SW 1271 (cell line): ENCODE results near the gene TBC1D14.

Experiments used
- DNase-seq, 2 experiments: peaks; one replicate each; lab custom pipeline; 2025; lab: John Stamatoyannopoulos, UW

TBC1D14 gene

DNA sequence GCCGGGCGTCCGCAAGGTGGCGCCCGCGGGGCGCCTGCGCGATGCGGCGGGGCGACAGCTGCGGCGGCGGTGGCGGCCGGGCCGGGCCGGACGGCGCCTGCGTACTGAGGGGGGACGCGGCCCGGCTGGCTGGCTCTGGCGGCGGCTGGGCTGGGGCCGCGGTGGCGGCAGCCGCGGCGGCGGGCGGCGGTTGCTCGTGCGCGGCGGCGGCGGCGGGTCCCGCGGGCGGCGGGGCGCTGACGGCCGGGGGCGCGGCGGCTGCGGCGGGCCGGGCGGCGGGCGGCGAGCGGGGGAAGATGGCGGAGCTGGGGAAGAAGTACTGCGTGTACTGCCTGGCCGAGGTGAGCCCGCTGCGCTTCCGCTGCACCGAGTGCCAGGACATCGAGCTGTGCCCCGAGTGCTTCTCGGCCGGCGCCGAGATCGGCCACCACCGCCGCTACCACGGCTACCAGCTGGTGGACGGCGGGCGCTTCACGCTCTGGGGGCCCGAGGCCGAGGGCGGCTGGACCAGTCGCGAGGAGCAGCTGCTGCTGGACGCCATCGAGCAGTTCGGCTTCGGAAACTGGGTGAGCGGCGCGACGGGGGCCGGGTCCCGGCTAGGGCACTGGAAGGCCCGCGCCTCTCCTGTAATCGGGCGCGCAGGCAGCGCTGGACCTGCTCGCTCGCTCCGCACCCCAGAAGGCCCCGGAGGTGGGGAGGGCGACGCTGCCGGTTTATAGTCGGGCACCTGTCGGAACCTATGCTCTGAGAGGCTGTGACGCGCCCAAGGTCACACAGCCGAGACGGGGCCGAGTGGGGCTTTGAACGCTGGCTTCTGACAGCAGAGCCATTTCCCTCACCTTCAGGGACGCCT, 133.9 kb downstream of the TBC1D14 start, which contains the start of gene TADA2B:
TSS of gene TADA2B (plus strand) at position 89 of the 853 bp plus-strand sequence. CDS start at position 297, 208 bp downstream.
- DNase-seq: peak in 1 of 2 experiments; percentile 51

DNA sequence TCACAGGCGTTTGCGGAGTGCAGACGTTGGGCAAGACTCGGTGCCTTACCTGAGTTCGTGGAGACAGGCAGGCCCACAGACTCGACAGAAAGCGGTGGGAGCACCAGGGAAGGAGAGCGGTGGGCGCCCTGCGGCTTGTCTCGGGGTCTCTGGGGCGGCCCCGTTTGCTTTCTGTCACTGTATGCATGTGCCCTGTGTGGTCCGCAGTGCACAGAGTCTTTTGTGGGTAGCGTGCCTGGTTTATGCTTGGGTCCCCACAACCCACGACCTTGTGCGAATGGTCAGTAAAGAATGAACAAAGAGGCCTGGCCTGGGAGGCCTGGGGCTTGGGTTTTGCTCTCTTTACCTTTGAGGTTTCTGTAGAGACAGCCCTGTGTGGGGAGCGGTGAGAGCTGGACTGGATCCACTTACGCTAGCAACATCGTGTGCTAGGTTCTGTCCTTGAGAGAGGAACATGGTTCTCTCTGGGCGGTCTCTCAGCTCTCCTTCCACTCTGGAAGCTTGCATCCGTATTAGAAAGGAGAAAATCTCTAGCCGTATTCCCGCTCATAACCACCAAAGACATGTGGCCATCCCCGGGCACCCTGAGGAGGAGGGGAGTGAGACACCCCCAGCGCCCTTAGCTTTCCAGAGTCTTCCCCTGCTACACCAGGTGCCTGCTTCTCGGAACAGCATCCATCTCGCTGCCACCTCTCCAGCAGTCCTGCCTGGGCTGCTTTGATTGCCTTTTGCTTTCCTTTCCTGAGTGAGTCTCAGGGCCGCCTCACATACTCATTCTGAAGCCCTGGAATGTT, 134.7 kb downstream of the TBC1D14 start:
- DNase-seq: no peak

DNA sequence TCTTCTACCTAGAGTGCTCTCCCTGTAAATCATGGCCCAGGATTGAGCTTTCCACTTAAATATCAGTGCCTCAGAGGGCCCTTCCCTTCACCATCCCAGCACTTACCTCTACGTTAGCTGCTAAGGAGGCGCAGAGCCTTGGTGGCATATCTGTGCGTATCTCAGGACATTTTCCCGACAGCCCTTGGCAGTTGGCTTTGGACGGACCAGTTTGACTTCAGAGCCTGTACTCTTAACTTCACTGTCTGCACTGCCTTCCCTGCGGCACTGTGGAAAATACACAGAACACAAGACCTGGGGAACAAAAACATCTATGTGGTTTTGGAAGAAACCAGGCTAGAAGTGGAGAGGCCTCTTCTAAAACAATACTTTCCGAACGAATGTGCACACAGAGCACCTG, 135.9 kb downstream of the TBC1D14 start:
- DNase-seq: no peak

DNA sequence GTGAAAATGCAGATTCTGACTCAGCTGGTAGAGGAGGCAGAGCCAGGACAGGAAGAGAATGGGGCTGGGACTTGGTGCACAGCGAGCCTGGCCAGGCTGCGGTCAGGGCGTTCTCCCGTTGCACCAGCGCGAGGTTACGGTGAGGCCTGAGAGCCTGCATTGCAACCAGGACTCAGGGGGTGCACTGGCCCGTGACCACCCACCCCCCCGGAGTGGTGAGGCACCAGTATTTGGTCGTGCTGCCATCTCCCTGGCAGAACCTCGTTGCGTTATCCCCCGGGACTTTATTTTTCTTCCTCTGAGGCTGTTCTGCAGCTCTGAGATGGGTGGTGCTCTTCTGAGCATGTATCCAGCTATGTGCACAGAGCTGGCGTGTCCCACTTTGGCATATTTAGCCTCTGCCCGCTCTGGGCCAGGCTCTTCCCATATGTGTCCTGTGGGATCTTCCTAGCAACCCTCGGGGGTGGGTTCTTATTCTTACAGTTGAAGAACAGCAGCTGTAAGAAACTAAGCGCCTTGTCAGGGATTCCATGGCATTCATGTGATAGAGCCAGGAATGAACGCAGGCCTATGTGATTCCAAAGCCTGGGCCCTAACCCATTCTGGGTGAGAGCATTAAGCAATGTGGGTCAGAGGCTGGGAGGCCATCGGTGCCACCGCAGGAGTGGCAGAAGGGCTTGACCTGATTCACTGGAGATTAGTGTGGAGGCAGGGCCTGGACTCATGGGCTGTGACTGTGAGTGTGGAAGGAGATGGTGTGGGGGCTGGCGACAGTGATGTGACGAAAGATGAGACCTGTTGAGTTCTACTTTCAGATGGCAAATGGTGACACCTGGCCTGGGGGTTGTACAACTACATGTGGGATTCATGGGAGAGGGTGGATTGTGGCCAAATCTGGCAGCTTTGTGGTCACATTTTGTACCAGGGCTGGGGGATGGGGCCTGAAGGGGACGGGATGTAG, 136.6 kb downstream of the TBC1D14 start:
- DNase-seq: no peak

DNA sequence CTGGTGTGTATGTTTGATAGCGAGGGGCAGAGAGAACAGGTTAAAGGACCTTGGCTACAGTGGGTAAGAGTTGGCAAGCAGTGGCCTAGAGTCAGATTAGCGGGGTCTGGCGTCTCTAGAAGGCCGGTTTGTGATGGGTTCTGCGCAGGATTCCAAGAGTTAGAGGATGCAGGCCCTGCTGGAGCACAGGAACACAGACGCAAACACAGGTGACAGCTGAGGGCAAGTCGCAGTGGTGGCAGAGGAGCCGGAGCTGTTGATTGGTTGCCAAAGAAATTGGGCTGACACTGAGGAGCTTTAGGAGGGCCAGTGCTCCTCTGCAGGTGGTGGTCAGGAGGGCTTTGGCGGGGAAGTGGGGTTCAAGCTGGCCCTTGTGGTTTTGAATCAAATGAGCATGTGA, 137.3 kb downstream of the TBC1D14 start:
- DNase-seq: no peak

DNA sequence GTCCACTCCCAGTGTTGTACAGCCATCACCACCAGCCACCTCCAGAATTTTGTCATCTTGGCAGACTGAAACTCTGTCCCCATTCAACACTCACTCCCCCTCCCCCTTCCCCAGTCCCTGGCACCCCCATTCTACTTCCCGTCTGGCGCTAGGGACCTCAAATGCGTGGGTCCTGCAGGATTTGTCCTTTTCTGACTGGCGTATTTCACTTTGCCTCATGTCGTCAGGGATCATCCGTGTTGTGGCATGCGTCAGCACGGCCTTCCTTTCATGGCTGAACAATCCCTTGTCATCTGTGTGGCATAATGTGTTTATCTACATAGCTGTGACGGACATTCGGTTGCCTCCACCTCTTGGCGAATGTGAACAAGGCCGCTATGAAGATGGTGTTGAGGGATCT, 139.0 kb downstream of the TBC1D14 start:
- no peak for DNase-seq

DNA sequence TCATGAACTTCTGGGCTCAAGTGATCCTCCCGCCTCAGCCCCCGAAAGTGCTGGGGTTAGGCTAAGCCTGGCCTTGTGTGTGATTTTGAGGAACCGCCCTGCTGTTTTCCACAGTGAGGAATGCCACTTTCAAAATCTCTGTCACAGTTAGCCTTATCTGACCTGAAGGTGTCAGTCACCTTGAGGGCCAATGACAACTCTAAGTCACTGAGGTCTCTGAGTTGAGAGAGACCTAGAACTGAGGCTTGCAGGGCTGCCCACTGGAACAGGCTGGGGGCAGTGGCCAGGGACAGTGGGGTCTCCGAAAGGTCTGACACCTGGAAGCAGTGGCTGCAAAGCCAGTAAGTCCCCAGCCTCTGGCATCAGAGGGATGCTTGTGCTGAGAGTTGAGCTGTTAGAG, 139.7 kb downstream of the TBC1D14 start:
- no peak for DNase-seq

DNA sequence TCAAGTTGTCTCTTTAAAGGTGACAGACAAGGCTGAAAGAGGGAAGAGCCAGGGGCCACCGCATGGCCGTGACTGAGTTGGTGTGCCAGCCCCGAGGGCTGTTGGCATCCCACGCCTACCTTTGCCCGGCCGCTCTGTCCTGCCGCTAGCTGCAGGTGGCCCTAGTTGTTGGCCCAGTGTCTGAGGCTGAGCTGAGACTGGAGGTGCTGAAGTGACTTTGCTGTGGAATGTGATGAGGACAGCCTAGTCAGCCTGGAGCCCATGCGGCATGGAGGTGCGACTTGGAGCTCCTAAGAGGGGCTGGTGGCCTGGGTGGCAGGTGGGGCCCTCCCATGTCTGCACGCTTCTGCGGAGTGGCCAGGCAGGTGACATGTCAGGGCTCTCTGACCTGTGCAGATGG, 140.1 kb downstream of the TBC1D14 start:
- DNase-seq: no peak

DNA sequence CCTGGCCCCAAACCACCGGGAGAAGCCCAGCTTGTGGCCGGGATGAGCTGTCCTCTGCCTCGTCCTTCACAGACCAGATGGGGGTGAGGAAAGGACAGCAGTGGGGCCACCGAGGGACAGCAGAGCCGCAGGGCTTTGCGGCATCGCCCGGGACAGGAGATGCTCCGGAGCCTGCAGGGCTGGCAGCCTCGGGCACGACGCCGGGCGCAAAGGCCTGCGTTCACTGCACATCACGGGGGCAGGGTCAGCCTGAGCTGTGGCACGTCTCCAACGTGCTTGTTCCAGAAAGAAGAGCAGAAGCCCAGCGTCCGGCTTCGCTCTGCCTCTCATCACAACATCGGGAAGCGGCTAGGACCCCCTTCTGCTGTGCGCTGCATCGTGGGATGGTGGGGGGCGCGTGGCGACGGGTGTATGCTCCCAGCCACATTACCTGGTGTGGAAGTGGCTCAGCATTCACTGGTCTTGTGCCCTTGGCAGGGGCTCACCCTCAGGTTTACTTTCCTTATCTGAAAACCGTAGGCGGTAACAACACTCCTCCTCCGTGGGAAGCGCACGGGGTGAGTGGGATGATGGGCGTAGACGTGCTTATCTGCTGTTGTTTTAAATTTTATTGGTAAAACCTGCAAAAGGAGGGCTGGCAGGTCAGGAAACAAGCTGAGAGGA, 141.0 kb downstream of the TBC1D14 start:
- DNase-seq: no peak

DNA sequence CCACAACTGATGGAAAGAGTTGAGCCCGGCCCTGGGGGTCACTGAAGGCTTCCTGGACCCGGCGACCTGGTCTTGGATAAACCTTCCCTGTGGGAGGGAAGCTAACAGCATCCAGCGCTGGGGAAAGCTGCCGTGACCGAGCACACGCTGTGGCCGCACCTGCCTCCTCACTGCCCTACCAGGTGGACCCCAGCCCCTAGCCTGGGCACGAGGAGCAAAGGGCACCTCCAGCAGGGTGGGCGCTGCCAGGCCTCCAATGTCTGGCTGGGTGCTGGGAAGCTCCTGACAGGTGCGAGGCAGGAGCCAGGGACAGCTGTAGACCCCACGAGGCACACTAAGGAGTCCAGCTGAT, 141.5 kb downstream of the TBC1D14 start:
- no peak for DNase-seq

DNA sequence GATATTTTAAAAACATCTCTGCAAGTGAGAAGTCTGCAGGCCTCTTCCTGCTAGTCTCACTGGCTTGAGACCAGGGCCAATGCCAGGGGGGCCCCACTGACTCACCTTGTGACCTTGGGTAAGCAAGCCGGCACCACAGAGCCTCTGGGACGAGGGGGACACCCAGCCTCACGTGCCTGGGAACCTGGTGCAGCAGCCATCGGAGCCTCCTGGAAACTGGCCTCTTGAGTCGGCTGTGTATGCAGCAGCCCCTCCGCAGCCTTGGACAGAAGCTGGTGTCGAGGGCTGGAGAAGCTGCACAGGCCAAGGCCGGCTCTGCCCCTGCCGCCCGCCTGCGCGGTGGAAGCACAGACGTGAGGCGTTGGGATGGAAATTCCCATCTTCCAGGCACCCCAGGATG, 142.3 kb downstream of the TBC1D14 start:
- no peak for DNase-seq

DNA sequence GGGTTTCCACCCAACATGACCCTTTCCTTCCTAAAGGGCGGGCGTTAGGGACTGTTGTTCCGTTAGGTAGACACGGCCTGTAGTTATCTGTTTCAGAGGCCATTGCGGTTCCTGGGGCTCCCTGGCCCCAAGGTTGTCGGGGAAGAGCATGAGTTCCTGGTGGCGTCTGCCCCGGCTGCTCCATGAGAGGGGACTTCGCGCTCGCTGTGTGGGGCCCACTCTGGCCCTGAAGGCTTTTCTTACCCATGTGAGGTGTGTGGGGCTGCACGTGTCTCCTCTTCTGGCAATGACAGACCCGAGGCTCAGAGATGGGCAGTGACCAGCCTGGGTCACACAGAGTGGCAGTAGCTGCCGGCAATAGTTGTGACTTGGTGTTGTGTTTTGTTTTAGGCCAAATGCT, 142.7 kb downstream of the TBC1D14 start:
- no peak for DNase-seq

DNA sequence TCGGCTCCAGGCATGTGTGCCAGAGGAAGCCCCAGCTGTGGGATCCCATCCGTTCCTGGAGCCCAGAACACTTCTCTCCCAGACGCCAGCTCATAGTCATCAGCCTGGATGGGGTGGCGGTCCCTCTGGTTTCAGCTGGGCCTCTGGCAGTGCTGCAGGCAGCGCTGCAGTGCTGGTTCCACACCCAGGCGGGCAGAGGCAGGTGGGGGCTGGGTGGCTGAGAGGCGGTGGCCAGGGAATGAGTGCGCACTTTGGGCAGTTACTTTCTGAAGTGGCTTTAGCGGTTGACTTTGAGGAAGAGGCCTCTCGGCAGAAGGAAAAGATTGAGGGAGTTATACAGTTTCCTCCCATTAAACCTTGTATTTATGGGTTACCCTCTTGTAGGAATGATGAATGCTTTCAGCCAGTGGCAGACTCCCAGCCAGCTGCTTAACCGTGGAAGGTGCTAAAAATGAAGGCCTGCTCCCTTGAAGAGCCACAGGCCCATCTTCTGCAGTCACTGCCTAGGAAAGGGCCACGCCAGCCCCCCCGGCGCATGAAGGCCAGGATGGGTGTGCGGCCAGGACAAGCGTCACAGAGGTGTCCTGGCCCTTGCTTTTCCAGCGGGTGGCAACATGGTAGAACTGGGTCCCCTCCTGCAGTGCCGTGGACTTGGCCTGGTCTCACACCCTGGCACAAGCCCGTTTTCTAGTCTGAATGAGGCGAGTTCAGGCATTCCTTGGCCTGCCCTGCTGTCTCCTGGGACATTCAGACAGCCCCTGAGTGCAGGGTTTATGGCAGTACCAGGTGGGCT, 143.5 kb downstream of the TBC1D14 start:
- DNase-seq: no peak

DNA sequence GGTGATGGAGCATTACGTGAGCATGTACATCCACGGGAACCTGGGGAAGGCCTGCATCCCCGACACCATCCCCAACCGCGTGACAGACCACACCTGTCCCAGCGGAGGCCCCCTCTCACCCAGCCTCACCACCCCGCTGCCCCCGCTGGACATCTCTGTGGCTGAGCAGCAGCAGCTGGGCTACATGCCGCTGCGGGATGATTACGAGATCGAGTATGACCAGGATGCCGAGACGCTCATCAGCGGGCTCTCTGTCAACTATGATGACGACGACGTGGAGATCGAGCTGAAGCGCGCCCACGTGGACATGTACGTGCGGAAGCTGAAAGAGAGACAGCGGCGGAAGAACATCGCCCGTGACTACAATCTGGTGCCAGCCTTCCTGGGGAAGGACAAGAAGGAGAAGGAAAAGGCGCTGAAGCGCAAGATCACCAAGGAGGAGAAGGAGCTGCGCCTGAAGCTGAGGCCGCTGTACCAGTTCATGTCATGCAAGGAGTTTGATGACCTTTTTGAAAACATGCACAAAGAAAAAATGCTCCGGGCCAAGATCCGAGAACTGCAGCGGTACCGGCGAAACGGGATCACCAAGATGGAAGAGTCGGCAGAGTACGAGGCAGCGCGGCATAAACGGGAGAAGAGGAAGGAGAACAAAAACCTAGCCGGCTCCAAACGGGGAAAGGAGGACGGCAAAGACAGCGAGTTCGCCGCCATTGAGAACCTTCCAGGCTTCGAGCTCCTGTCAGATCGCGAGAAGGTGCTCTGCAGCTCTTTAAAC, 144.7 kb downstream of the TBC1D14 start:
- no peak for DNase-seq

DNA sequence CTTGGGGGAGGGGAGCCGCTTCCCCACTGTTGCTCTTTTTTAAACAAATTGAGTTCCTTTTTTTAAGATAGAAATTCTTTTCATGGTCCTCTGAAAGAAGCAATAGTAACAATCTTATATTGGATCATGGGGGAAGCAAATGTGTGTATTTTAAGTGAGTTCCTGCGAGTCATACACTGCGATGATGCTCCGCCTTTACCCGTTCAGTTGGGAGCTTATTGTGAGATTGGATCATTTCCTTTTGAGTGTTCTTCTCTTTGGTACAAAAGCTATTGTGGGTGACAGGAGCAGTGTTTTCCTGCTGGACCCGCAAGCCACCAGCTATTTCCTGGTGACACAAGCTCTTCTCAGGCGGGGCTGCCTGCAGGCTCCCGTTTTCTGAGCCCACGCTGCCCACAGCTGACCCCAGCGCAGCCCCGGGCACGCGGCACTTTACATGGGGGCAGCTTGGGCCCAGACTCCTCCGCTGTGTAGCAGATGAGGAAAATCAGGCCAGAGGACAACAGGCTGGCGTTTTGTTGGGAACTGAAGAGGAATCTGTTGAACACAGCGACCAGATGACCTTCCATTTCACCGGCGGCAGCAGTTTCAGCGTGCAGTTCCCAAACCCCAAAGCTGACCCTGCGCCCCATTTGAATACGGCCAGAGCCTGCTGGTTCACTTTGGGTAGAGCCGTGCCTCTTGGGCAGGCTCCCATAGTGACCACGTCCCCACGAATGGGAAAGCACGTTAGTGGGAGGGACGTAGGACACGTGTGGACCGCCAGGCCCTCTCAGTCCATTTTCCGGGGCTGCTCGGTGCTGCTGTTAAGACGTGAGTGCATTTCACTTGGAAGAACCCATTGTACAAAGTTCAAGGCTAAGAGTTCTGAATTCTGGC, 145.7 kb downstream of the TBC1D14 start:
- DNase-seq: no peak

DNA sequence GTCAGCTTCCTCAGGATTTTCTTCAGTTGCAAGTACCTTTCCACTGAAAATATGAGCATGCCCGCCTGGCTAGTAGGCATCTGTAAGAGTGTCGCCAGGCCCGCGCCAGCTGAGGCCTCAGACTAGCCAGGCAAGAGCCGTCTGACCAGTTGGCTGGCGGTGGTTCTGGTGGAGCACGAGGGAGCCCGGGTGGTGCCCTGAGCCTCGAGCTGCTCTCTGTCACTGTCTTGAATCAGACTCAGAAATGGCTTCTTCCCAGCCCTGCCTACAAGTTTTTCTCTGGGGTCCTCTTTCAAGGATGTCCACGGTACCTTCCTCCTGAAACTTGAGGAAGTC, 146.3 kb downstream of the TBC1D14 start:
- DNase-seq: no peak

DNA sequence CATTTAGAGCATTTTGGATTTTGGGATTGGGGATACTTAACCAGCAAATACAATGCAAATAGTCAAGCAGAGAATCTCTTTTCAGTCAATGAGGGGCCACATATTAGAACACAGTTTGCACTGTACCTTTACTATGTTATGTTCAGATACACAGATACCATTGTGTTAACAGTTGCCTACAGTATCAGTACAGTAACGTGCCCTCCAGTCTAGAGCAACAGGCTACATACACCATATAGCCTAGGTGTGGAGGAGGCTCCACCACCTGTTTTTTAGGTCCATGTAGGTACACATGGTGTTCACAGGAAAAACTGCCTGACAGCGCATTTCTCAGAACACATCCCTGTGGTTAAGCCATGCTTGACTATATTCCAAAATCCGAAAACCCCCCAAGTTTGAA, 149.2 kb downstream of the TBC1D14 start:
- no peak for DNase-seq

DNA sequence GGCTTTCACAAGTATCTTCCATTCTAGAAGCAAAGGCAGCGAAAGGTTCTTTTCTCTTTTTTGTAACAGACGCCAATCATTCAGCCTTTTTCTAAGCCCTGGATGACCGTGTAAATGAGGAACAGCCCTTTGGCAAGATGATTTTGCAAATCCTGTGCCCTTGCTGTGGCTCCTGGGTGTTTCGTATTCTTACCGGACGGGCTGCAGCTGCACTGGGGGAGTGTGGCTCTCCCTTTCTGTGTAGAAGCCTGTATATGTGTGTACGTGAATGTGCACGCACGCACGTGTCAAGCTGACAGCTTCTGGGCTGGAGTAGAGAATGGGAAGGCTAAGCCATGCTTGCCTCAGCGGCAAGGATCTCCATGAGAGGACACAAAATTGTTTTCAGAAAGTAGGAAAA, 150.0 kb downstream of the TBC1D14 start:
- DNase-seq: no peak
